Cardiac muscle cell (in vitro differentiated cells and primary cell): Measurements from ENCODE around the gene F10. TPM values are rescaled to one million over a fixed set of nuclear protein-coding genes. Genes with fewer than 3 reads are reported as not detected.

Experiments used
- DNase-seq, 2 donors: peaks; one replicate each; pipeline versions ENCODE4 v3.0.0 to v3.0.0-alpha.2; 2010 to 2017; ENCODE audit warnings: low read depth in 1 of 2, low spot score in 1 of 2
- H3K27ac ChIP-seq: fragments of 200-600 bp; sonication (generic); 2 replicates; pipeline ENCODE4 v1.5.1; 2016
- H3K27me3 ChIP-seq: fragments of 200-600 bp; sonication (generic); 2 replicates; pipeline ENCODE4 v1.6.0; 2016; ENCODE audit warnings: control low read depth
- H3K36me3 ChIP-seq: fragments of 200-600 bp; sonication (generic); 2 replicates; pipeline ENCODE4 v1.5.1; 2016; ENCODE audit warnings: control low read depth
- H3K4me1 ChIP-seq: fragments of 200-600 bp; sonication (generic); 2 replicates; pipeline ENCODE4 v1.8.1; 2017; ENCODE audit warnings: low read depth, mild to moderate bottlenecking, mixed run types
- H3K4me3 ChIP-seq: fragments of 200-600 bp; sonication (generic); 2 replicates; pipeline ENCODE4 v1.5.1; 2016; ENCODE audit warnings: mild to moderate bottlenecking
- H3K9me3 ChIP-seq: fragments of 200-600 bp; sonication (generic); 2 replicates; pipeline ENCODE4 v1.5.1; 2017; ENCODE audit warnings: low read depth, mild to moderate bottlenecking, control low read depth
- polyA plus RNA-seq: library from polyadenylated mRNA; unstranded; fragments of >200 nt; fragmentation: Nextera tagmentation; extraction: Ambion mirVana; gene quantifications from 2 replicates; pipeline ENCODE4 v1.2.1, GENCODE V29; 2016
- total RNA-seq: library from RNA; depleted of rRNA; stranded (reverse); fragments of >200 nt; gene quantifications from 2 replicates; pipeline ENCODE4 v1.2.3, GENCODE V29; 2016
- TF ChIP-seq, protein P1 (sequence below): IDR thresholded peaks from 2 replicates; pipeline ENCODE4 v1.5.1; 2012; ENCODE audit warnings: low read depth, mild to moderate bottlenecking, low read length

F10 gene
- total and polyA plus RNA-seq, 2 experiments from 2014 or later: 4.0 to 6.6 TPM

DNA sequence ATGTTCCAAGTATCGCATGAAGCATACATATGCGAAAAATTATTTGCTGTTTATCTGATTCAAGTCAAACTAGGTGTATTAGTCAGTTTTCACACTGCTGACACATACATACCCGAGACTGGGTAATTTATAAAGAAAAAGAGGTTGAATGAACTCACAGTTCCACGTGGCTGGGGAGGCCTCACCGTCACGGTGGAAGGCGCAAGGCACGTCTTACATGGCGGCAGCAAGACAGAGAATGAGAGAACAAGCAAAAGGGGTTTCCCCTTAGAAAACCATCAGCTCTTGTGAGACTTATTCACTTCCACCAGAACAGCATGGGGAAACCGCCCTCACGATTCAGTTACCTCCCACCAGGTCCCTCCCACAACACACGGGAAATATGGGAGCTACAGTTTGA is 22.9 kb downstream of the F10 start:
- H3K4me1 ChIP-seq: no peaks in the 10 kb centered on the region

DNA sequence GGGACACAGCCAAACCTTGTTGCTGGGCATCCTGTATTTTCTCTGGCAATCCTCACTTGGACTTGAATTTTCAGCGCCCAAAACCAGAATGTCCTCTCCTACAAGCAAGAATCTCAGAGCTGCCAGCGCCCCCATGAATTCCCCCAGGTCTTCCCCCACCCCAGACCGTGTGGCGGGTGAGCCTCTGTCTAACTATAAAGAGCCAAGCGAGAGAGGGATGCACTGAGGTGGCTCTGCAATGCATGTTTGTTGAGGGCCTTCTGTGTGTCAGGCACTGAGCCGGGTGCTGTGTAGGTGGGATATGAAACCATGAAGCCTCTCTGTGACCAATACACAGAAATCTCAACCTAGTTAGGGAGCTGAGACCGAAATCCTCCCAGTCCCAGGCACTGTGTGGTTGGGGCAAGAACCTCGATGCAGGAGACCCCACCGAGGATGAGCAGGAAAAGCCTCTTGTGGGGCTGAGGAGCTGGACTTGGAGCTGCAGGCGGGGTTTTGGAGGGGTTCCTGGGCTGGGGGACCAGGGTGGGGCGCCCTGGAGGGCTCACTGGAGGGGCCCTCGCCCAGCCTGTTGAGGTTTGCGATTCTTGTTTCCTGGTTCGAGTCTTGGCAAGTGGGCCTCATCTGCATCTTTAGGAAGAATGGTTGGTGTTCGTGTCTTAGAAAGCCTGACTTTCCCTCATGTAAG is 23.5 kb downstream of the F10 start:
- H3K27ac ChIP-seq: no peak overlapping the region
- H3K9me3 ChIP-seq: no peaks in the 10 kb centered on the region
- no peaks in the 10 kb centered on the region for H3K4me1 ChIP-seq
- DNase-seq: no peak
- peaks cover 20% of the 10 kb centered on the region for H3K27me3 ChIP-seq
- no peak overlapping the region for H3K4me3 ChIP-seq
- TF ChIP-seq, protein P1, sequence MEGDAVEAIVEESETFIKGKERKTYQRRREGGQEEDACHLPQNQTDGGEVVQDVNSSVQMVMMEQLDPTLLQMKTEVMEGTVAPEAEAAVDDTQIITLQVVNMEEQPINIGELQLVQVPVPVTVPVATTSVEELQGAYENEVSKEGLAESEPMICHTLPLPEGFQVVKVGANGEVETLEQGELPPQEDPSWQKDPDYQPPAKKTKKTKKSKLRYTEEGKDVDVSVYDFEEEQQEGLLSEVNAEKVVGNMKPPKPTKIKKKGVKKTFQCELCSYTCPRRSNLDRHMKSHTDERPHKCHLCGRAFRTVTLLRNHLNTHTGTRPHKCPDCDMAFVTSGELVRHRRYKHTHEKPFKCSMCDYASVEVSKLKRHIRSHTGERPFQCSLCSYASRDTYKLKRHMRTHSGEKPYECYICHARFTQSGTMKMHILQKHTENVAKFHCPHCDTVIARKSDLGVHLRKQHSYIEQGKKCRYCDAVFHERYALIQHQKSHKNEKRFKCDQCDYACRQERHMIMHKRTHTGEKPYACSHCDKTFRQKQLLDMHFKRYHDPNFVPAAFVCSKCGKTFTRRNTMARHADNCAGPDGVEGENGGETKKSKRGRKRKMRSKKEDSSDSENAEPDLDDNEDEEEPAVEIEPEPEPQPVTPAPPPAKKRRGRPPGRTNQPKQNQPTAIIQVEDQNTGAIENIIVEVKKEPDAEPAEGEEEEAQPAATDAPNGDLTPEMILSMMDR: no peak
- no peaks in the 10 kb centered on the region for H3K36me3 ChIP-seq

More for the DNA sequence above, 22.9 kb downstream of the F10 start:
- no peaks in the 10 kb centered on the region for H3K36me3 ChIP-seq
- peaks cover 25% of the 10 kb centered on the region for H3K27me3 ChIP-seq
- no peak for DNase-seq
- H3K4me3 ChIP-seq: no peak overlapping the region
- TF ChIP-seq, protein P1: no peak
- H3K9me3 ChIP-seq: no peaks in the 10 kb centered on the region
- H3K27ac ChIP-seq: no peak overlapping the region

DNA sequence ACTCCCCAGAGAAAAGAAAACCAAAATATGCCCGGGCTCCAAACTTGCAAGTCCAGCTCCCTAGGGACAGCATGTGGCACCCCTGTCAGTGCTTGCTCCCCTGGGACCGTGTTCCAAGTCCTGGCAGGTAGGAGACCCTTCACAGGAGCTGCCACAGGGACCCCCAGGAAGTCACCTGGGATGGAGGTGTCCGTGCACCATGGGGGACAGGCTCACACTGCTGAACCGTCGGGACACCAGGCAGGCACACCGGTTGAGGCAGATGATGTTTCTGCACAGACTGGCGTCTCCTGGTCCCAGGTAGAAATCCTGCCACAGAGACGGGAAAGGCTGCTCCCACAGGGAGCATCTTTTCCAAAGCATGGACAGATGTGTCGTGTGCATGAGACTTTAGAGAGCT is 24.2 kb downstream of the F10 start:
- H3K27me3 ChIP-seq: peaks cover 22% of the 10 kb centered on the region
- H3K9me3 ChIP-seq: no peaks in the 10 kb centered on the region
- H3K27ac ChIP-seq: no peak overlapping the region
- TF ChIP-seq, protein P1: no peak
- H3K36me3 ChIP-seq: no peaks in the 10 kb centered on the region
- DNase-seq: no peak
- no peak overlapping the region for H3K4me3 ChIP-seq
- no peaks in the 10 kb centered on the region for H3K4me1 ChIP-seq

DNA sequence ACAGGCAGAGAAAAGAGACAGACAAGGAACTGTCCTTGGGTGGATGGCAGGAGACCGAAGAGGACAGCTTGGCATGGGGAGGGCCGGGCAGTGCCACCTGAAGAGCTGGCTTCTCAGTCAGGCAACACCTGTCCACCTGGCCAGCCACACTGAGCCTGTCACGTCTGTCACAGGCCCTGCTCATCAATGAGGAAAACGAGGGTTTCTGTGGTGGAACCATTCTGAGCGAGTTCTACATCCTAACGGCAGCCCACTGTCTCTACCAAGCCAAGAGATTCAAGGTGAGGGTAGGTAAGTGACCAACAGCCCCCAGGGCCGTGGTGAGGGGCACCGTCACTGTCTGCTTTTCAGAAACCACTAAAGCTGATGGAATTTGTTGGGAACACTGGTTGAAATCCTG is 24.6 kb downstream of the F10 start:
- H3K27me3 ChIP-seq: peaks cover 27% of the 10 kb centered on the region
- H3K9me3 ChIP-seq: no peaks in the 10 kb centered on the region
- peaks cover 1% of the 10 kb centered on the region for H3K4me1 ChIP-seq
- TF ChIP-seq, protein P1: no peak
- H3K27ac ChIP-seq: no peak overlapping the region
- H3K36me3 ChIP-seq: no peaks in the 10 kb centered on the region
- H3K4me3 ChIP-seq: no peak overlapping the region
- DNase-seq: no peak

DNA sequence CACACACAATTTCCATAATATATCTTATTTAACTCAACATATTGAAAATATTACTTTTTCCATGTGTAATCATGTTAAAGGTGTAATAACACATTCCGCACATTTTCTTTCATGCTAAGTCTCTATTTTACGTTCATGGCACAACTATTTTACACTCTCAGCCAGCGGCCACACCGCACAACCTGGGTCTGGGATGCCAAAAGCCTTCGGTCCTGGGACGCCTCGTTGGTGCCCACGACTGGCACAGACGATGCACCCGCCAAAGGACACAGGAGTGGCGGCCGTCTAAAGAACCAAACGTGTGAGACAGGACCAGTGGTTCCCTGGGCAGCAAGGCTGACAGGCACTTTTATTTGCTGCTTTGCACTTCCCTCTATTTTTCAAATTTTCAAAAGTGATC is 25.8 kb downstream of the F10 start:
- peaks cover 33% of the 10 kb centered on the region for H3K27me3 ChIP-seq
- H3K9me3 ChIP-seq: no peaks in the 10 kb centered on the region
- peaks cover 12% of the 10 kb centered on the region for H3K4me1 ChIP-seq
- H3K4me3 ChIP-seq: no peak overlapping the region
- DNase-seq: no peak
- H3K36me3 ChIP-seq: no peaks in the 10 kb centered on the region
- no peak overlapping the region for H3K27ac ChIP-seq
- TF ChIP-seq, protein P1: no peak
